Glomerular visceral epithelial cell (primary cell): ENCODE data around the gene MIPEP.
"Not testable (repeated sequence)": the region's sequence is repeated elsewhere in the genome, so short reads cannot be mapped to it uniquely, and the experiment has no call there.

Experiments
- DNase-seq: peaks from one replicate; pipeline ENCODE4 v3.0.0-alpha.2; 2016; ENCODE audit errors: extremely low spot score

MIPEP gene

GRCh38 chr13:23776698-23777574 is 112.3 kb downstream of the MIPEP start:
- no peak for DNase-seq

- no peak for DNase-seq
Measured at GRCh38 chr13:23772717-23773116, 116.5 kb downstream of the MIPEP start.

- no peak for DNase-seq
Measured at GRCh38 chr13:23771956-23772355, 117.2 kb downstream of the MIPEP start.

- peak; percentile 21 for DNase-seq
Measured at GRCh38 chr13:23771552-23771951, 117.6 kb downstream of the MIPEP start.

- no peak for DNase-seq
Measured at GRCh38 chr13:23770973-23771372, 118.2 kb downstream of the MIPEP start.

GRCh38 chr13:23770428-23770827 is 118.8 kb downstream of the MIPEP start:
- no peak for DNase-seq

- no peak for DNase-seq
Measured at GRCh38 chr13:23769401-23769800, 119.8 kb downstream of the MIPEP start.

- DNase-seq = no peak
Measured at GRCh38 chr13:23767838-23768237, 121.4 kb downstream of the MIPEP start.

GRCh38 chr13:23766939-23767338 is 122.3 kb downstream of the MIPEP start:
- no peak for DNase-seq

- no peak for DNase-seq
Measured at GRCh38 chr13:23766283-23766682, 122.9 kb downstream of the MIPEP start.

GRCh38 chr13:23765531-23765930 is 123.7 kb downstream of the MIPEP start:
- no peak for DNase-seq

- DNase-seq = no peak
Measured at GRCh38 chr13:23763318-23763717, 125.9 kb downstream of the MIPEP start.

GRCh38 chr13:23761760-23762159 is 127.4 kb downstream of the MIPEP start:
- not testable (repeated sequence) for DNase-seq

GRCh38 chr13:23760000-23760399 is 129.2 kb downstream of the MIPEP start:
- DNase-seq = no peak

GRCh38 chr13:23758798-23759527 is 130.2 kb downstream of the MIPEP start:
- DNase-seq = no peak

- no peak for DNase-seq
Measured at GRCh38 chr13:23754997-23755396, 134.2 kb downstream of the MIPEP start.

- DNase-seq = no peak
Measured at GRCh38 chr13:23754506-23754905, 134.7 kb downstream of the MIPEP start.

GRCh38 chr13:23753458-23753857 is 135.7 kb downstream of the MIPEP start:
- no peak for DNase-seq

- DNase-seq = no peak
Measured at GRCh38 chr13:23752111-23753001, 136.8 kb downstream of the MIPEP start.

GRCh38 chr13:23751195-23751594 is 138.0 kb downstream of the MIPEP start:
- no peak for DNase-seq

- no peak for DNase-seq
Measured at GRCh38 chr13:23750383-23751121, 138.6 kb downstream of the MIPEP start.
